ENCODE results near the gene HPSE2.
A peak's percentile ranks its signal among the peaks of the same experiment; 100 is the strongest.

Gene HPSE2

DNA sequence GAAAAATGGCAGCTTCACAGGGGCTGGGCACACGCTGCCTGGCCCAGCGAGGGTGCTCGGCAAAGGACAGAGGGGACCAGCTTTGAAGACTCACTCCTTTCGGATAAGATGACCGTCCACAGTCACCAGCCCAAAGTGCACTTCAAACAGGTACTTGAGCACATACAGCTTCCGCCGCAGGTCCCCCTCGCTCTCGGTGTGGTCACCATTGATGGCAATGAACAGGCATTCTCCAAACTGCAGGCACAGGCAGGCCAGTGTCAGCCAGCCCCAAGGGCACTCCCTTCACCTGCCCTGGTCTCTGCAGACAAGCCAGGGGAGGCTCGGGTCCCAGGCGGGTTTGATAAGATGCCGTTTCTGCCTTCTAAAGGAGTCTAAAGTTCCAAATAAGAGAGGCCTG is 800.5 kb downstream of the HPSE2 start:
- Mint-ChIP-seq H3K36me3 (peaks cover 81% of the 10 kb centered on the region), H3K4me3 (no peak overlapping the region), H3K27me3 (no peaks in the 10 kb centered on the region), H3K4me1 (no peaks in the 10 kb centered on the region), H3K9me3 (peaks cover 3% of the 10 kb centered on the region), H3K27ac (no peak overlapping the region)
- no peak for DNase-seq
- CTCF ChIA-PET: interaction anchor here (3.1 kb wide), 1 partner anchor 10 kb away, joined by 10 read pairs; no protein-coding TSS in a partner anchor

DNA sequence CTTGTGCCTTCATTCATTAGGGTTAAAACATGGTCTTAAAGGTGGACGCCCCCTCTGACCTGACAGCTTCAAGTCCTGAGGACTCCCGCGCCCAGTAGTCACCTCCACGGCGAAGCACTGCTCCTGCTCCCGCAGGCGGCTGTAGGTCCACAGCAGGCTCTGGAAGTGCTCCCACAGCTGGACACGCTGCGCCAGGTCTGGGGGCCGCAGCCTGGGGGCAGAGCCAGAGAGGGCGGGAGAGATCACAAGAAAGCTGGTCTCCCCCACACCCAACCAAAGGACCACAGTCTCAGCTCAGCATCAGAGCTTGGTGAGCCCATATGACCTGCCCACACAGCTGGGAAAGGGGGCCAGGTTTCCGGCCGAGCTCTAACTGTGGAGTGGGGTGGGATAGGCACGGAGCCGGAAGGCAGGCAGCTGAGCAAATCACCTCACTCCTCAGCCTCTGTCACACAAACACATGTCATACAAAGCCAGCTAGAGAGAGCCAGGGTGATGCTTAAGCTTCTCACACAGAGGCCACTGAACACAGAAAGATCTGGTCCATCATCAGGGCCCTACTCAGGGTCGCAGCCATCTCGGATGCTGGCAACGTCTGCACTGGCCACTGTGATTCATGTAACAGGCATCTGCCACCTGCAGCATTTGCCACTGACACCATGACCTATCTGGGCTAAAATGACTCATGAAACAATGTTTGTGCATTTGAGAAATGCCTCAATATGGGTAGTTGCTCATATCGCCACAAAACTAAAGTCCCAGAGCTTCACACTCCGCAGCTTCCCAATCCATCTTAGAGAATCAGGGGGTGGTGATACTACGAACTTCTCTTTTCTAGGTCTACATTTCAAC is 801.5 kb downstream of the HPSE2 start:
- CTCF ChIA-PET: interaction anchor here (3.1 kb wide), 1 partner anchor 9 kb away, joined by 10 read pairs; no protein-coding TSS in a partner anchor
- H3K36me3 Mint-ChIP-seq: peaks cover 73% of the 10 kb centered on the region

GRCh38 chr10:98433371-98433770 is 802.3 kb downstream of the HPSE2 start:
- CTCF ChIA-PET: no interaction called here
- no peak for DNase-seq
- no peaks in the 10 kb centered on the region for H3K4me1 Mint-ChIP-seq
- H3K27me3 Mint-ChIP-seq: no peaks in the 10 kb centered on the region
- no peak overlapping the region for H3K4me3 Mint-ChIP-seq
- H3K27ac Mint-ChIP-seq: no peak overlapping the region
- peaks cover 3% of the 10 kb centered on the region for H3K9me3 Mint-ChIP-seq
- H3K36me3 Mint-ChIP-seq: peaks cover 68% of the 10 kb centered on the region

More for the DNA sequence above, 801.5 kb downstream of the HPSE2 start:
- Mint-ChIP-seq H3K4me3 (no peak overlapping the region), H3K9me3 (peaks cover 3% of the 10 kb centered on the region), H3K27ac (no peak overlapping the region), H3K27me3 (no peaks in the 10 kb centered on the region), H3K4me1 (no peaks in the 10 kb centered on the region)
- no peak for DNase-seq

GRCh38 chr10:98432330-98432729 is 803.3 kb downstream of the HPSE2 start:
- CTCF ChIA-PET: no interaction called here
- no peaks in the 10 kb centered on the region for H3K4me1 Mint-ChIP-seq
- no peaks in the 10 kb centered on the region for H3K27me3 Mint-ChIP-seq
- no peak for DNase-seq
- H3K36me3 Mint-ChIP-seq: peaks cover 65% of the 10 kb centered on the region
- peaks cover 3% of the 10 kb centered on the region for H3K9me3 Mint-ChIP-seq
- H3K4me3 Mint-ChIP-seq: no peak overlapping the region
- H3K27ac Mint-ChIP-seq: no peak overlapping the region

DNA sequence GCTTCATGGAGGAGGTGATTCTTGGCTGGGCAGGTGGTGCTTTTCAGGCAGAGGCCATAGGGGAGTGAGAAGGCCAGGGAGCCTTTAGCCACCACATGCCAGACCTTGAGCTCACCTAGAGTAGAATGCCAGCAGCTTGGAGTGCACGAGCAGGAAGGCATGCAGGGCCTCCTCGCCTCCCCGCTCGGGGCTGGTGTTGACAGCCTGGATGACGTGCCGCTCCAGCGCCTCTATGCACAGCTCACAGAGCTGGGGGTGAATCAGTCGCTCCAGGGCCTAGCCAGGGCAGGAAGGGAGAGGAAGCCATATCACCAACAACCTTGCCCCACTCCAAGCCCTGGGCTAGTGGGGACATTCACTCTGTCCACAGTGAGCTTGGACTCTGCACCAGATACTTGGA is 804.6 kb downstream of the HPSE2 start:
- peak; percentile 8 for DNase-seq
- Mint-ChIP-seq H3K9me3 (peaks cover 3% of the 10 kb centered on the region), H3K4me1 (no peaks in the 10 kb centered on the region), H3K36me3 (peaks cover 62% of the 10 kb centered on the region), H3K27ac (no peak overlapping the region), H3K4me3 (no peak overlapping the region), H3K27me3 (no peaks in the 10 kb centered on the region)
- CTCF ChIA-PET: no interaction called here

GRCh38 chr10:98430427-98430826 is 805.2 kb downstream of the HPSE2 start:
- peaks cover 57% of the 10 kb centered on the region for H3K36me3 Mint-ChIP-seq
- peaks cover 3% of the 10 kb centered on the region for H3K9me3 Mint-ChIP-seq
- CTCF ChIA-PET: no interaction called here
- H3K27ac Mint-ChIP-seq: no peak overlapping the region
- no peak overlapping the region for H3K4me3 Mint-ChIP-seq
- no peaks in the 10 kb centered on the region for H3K4me1 Mint-ChIP-seq
- no peaks in the 10 kb centered on the region for H3K27me3 Mint-ChIP-seq
- DNase-seq: no peak

- no peak overlapping the region for H3K27ac Mint-ChIP-seq
- peaks cover 3% of the 10 kb centered on the region for H3K9me3 Mint-ChIP-seq
- no peaks in the 10 kb centered on the region for H3K4me1 Mint-ChIP-seq
- no peak overlapping the region for H3K4me3 Mint-ChIP-seq
- H3K27me3 Mint-ChIP-seq: no peaks in the 10 kb centered on the region
- peak; percentile 10 for DNase-seq
- CTCF ChIA-PET: no interaction called here
- peaks cover 48% of the 10 kb centered on the region for H3K36me3 Mint-ChIP-seq
Observed at GRCh38 chr10:98429320-98430072, 806.2 kb downstream of the HPSE2 start.

DNA sequence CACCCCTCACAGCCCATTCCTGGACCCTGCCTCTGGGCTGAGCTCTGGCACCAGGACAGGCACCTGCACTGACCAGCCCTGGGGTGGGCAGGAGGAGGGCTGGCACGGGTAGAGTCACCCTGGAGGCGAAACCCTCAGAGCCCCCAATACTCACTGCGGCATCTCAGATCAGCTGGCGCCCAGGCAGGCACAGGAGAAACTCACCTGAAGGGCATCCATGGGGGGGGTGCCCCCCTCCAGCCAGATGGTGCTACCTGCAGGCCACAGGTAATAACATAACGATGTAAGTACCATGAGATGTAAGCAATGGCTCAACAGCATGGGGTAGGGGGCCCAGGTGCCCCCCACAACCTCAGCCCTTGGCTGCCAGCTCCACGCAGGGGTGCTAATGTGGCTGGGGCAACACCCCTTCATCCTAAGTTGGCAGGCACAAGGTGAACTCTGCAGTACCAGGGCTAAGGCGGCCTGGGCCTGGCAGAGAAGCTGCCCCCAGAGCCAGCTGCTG is 808.6 kb downstream of the HPSE2 start:
- Mint-ChIP-seq H3K4me3 (no peak overlapping the region), H3K36me3 (peaks cover 33% of the 10 kb centered on the region), H3K4me1 (no peaks in the 10 kb centered on the region), H3K27ac (no peak overlapping the region), H3K9me3 (no peaks in the 10 kb centered on the region), H3K27me3 (no peaks in the 10 kb centered on the region)
- CTCF ChIA-PET: interaction anchor here (1.1 to 3.0 kb wide), 4 partner anchors 9 to 17 kb away, joined by 3 to 18 read pairs (median 9); partner anchors contain the start of gene PYROXD2
- no peak for DNase-seq

DNA sequence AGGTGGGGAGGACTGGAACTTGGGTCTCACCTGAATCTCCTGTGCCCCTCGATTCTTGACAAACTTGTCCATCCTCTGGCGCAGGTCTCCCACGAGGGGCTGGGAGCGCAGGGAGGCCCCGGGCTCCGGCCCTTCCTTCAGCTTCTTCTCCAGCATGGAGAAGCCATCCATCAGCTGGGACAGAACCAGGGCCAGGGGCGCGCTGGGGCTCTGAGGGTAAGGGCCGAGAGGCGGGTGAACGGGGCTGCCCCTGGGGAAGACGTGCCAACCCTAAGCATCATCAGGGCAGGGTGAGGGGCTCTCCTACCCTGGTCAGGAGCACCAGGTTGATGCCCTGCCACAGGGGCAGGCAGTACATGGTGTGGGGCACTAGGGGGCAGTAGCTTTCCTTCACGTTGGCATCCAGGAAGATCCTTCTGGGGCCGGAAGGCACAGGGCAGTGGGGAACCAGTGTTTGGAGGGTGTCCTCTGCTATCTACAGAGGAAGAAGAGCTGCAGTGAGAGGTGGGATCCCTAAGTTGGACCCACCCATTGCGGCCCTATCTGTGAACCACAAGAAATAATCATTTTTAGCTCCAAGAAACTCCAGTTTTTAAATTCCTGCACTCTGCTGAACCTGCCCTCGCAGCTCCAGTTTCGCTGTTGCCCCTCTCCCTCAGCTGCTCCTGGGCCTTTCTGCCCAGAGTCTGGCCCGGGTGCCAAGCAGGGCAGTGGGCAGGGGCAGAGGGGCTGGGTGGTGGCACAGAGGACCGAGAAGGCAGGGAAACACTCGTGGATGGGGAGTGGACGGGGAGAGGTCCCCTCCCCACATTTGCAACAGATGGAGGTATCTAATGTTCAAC is 809.9 kb downstream of the HPSE2 start:
- no peaks in the 10 kb centered on the region for H3K9me3 Mint-ChIP-seq
- H3K36me3 Mint-ChIP-seq: peaks cover 21% of the 10 kb centered on the region
- peak; percentile 61 for DNase-seq
- no peaks in the 10 kb centered on the region for H3K27me3 Mint-ChIP-seq
- H3K4me1 Mint-ChIP-seq: no peaks in the 10 kb centered on the region
- no peak overlapping the region for H3K27ac Mint-ChIP-seq
- H3K4me3 Mint-ChIP-seq: no peak overlapping the region
- CTCF ChIA-PET: interaction anchor here (0.7 to 3.0 kb wide), 10 partner anchors 8 to 298 kb away, joined by 3 to 18 read pairs (median 4); partner anchors contain the start of genes HPS1 and PYROXD2

DNA sequence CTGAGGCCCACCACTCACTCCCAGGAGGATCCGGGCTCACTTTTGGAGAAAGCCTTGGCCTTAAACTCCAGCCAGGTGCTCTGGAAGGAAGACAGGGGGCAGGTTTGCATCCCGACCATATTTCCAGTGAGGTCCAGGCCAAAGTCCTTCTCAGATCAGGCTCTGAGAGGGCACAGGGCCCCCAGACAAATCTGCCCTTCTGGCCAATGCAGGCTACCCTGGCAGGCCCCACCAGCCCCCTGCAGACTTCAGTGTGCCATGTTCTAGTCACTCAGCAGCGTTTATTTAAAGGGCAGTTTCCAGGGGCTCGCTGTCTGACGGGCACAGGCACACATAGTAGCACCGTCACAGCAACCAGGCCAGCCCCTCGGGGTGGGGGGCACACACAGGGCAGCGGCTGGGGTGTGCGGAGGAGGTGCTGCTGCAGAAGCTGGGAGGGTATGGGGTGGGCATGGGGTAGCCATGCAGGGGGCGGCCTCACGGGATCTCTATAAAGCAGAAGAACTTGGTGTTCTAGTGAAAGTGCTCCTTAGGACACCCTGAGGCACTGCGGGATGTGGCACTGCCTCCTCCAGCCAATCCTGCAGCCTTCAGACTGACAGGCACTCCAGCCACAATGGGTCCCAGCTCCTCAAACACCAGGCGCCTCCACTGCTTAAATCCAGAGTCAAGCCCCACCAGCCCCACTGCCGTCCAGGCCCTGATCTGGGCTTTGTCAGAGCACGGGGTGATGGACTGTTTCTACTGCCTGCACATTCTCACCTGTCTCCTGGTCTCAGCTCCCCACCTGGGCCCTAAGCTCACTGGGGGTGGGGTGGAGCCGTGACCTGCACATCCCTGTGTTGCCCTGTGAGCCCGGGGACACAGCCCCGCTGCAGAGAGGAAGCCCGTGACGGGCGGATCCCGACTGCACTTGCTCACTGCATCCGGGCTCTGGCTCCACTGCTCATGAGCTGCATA is 811.1 kb downstream of the HPSE2 start:
- CTCF ChIA-PET: interaction anchor here (1.4 to 3.0 kb wide), 5 partner anchors 9 to 21 kb away, joined by 3 to 18 read pairs (median 10); partner anchors contain the start of genes HPS1 and PYROXD2
- H3K4me1 Mint-ChIP-seq: no peaks in the 10 kb centered on the region
- H3K36me3 Mint-ChIP-seq: peaks cover 16% of the 10 kb centered on the region
- H3K9me3 Mint-ChIP-seq: no peaks in the 10 kb centered on the region
- H3K4me3 Mint-ChIP-seq: no peak overlapping the region
- no peaks in the 10 kb centered on the region for H3K27me3 Mint-ChIP-seq
- H3K27ac Mint-ChIP-seq: no peak overlapping the region
- peak; percentile 8 for DNase-seq

GRCh38 chr10:98423691-98424120 is 811.9 kb downstream of the HPSE2 start:
- H3K36me3 Mint-ChIP-seq: peaks cover 23% of the 10 kb centered on the region
- CTCF ChIA-PET: interaction anchor here (0.8 to 3.0 kb wide), 2 partner anchors 14 to 44 kb away, joined by 3 to 15 read pairs; no protein-coding TSS in a partner anchor

DNA sequence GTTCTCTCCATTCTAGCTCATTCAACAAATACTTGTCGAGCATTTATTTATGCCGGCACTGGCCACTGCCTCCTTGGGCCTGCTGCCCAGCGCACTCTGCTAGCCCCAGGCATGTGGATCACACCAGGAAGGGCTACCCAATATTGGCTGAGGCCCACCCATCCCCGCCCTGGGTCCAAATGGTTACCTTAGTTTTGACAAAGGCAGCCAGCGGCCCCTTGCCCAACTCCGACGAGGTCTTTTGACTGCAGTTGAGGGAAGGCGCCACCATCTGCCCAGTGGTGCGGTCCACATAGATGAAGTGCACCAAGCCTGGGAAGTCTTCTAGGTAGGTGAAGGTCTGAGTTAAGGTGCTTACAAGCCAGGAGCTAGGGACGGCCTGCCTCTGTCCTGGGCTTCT is 813.5 kb downstream of the HPSE2 start:
- DNase-seq: peak; percentile 10
- H3K36me3 Mint-ChIP-seq: peaks cover 22% of the 10 kb centered on the region
- H3K4me3 Mint-ChIP-seq: no peak overlapping the region
- no peaks in the 10 kb centered on the region for H3K4me1 Mint-ChIP-seq
- CTCF ChIA-PET: no interaction called here
- no peaks in the 10 kb centered on the region for H3K27me3 Mint-ChIP-seq
- H3K27ac Mint-ChIP-seq: no peak overlapping the region
- H3K9me3 Mint-ChIP-seq: no peaks in the 10 kb centered on the region

More at GRCh38 chr10:98423691-98424120, 811.9 kb downstream of the HPSE2 start:
- H3K4me3 Mint-ChIP-seq: no peak overlapping the region
- H3K9me3 Mint-ChIP-seq: no peaks in the 10 kb centered on the region
- H3K27me3 Mint-ChIP-seq: no peaks in the 10 kb centered on the region
- DNase-seq: no peak
- no peak overlapping the region for H3K27ac Mint-ChIP-seq
- no peaks in the 10 kb centered on the region for H3K4me1 Mint-ChIP-seq

GRCh38 chr10:98420786-98421185 is 814.9 kb downstream of the HPSE2 start:
- H3K36me3 Mint-ChIP-seq: peaks cover 19% of the 10 kb centered on the region
- H3K4me3 Mint-ChIP-seq: no peak overlapping the region
- no peak overlapping the region for H3K27ac Mint-ChIP-seq
- H3K27me3 Mint-ChIP-seq: no peaks in the 10 kb centered on the region
- no peak for DNase-seq
- CTCF ChIA-PET: no interaction called here
- H3K9me3 Mint-ChIP-seq: no peaks in the 10 kb centered on the region
- H3K4me1 Mint-ChIP-seq: peaks cover under 1% of the 10 kb centered on the region

Data from activated naive CD4-positive, alpha-beta T cell treated with anti-CD3 and anti-CD28 coated beads, Interleukin-2, amount 10 ng/mL, durations not matched to agents 7 days and 5 days (primary cell).